MCF 10A (cell line): Measurements from ENCODE around the gene LOXL3. TPM values are rescaled to one million over a fixed set of nuclear protein-coding genes. Genes with fewer than 3 reads are reported as not detected.

Experiments used
- BruUV-seq: library from RNA; stranded (reverse); fragments of 400-500 nt; replicated peaks from 2 replicates; lab custom pipeline; 2021; lab: Mats Ljungman, UMichigan
- CTCF ChIA-PET: fragments of 300-600 bp; sonication (Branson Sonifier 250); formaldehyde crosslinking; extraction: SDS; loops from one replicate; lab custom pipeline; 2021; ENCODE audit warnings: antibody characterized with exemption, inconsistent platforms; lab: Yijun Ruan, JAX
- POLR2A ChIA-PET: fragments of 300-600, 350-650 bp; sonication (Branson Sonifier 250); formaldehyde crosslinking; extraction: SDS; loops from one replicate; lab custom pipeline; 2020; ENCODE audit warnings: antibody characterized with exemption, inconsistent platforms; lab: Yijun Ruan, JAX
- DNase-seq: peaks from one replicate; pipeline ENCODE4 v3.0.0-alpha.2; 2018; ENCODE audit not compliant: unreplicated experiment
- H3K27ac Mint-ChIP-seq: one replicate; pipeline ENCODE4 v1.8.0; 2022; ENCODE audit warnings: mild to moderate bottlenecking, low read depth, mixed read lengths; ENCODE audit not compliant: unreplicated experiment
- H3K27me3 Mint-ChIP-seq: one replicate; pipeline ENCODE4 v1.8.0; 2022; ENCODE audit warnings: mixed read lengths; ENCODE audit not compliant: insufficient read depth, unreplicated experiment
- H3K36me3 Mint-ChIP-seq: one replicate; pipeline ENCODE4 v1.8.0; 2022; ENCODE audit warnings: mild to moderate bottlenecking, moderate library complexity, mixed read lengths; ENCODE audit not compliant: insufficient read depth, unreplicated experiment
- H3K4me1 Mint-ChIP-seq: one replicate; pipeline ENCODE4 v1.8.0; 2022; ENCODE audit warnings: mixed read lengths; ENCODE audit not compliant: insufficient read depth, unreplicated experiment
- H3K4me3 Mint-ChIP-seq: one replicate; pipeline ENCODE4 v1.8.0; 2022; ENCODE audit warnings: mild to moderate bottlenecking, moderate library complexity, mixed read lengths; ENCODE audit not compliant: unreplicated experiment
- H3K9me3 Mint-ChIP-seq: one replicate; pipeline ENCODE4 v1.8.0; 2022; ENCODE audit warnings: mixed read lengths; ENCODE audit not compliant: unreplicated experiment
- CTCF ChIP-seq: fragments of 200-600 bp; IDR thresholded peaks from one replicate; pipeline ENCODE4 v1.8.0; 2022; ENCODE audit warnings: antibody characterized with exemption, mild to moderate bottlenecking; ENCODE audit not compliant: unreplicated experiment
- intact Hi-C: fragments of 100-400 bp; cut with micrococcal nuclease; formaldehyde crosslinking; loops from 2 replicates; pipeline ENCODE4 v1.14.1; 2022
- total RNA-seq: library from RNA; stranded (reverse); gene quantifications from 2 replicates; pipeline ENCODE4 v1.2.3, GENCODE V29; 2022

The LOXL3 gene
- total RNA-seq, 1 experiment from 2014 or later: 0.93 TPM

- intact Hi-C loops: no loop called here
- no peak for TF ChIP-seq CTCF
- no peaks in the 10 kb centered on the region for H3K36me3 Mint-ChIP-seq
- no peaks in the 10 kb centered on the region for H3K9me3 Mint-ChIP-seq
- DNase-seq: peak; percentile 44
- POLR2A ChIA-PET: interaction anchor here (0.8 to 1.3 kb wide), 4 partner anchors 10 to 101 kb away, joined by 3 to 4 read pairs (median 4); no protein-coding TSS in a partner anchor
- H3K4me3 Mint-ChIP-seq: no peak overlapping the region
- peaks cover 8% of the 10 kb centered on the region for H3K4me1 Mint-ChIP-seq
- no TSS peak for BruUV-seq
- CTCF ChIA-PET: interaction anchor here (0.5 to 11.6 kb wide), 6 partner anchors 11 to 248 kb away, joined by 3 to 203 read pairs (median 4); partner anchors contain the start of genes AUP1 and TTC31
- H3K27ac Mint-ChIP-seq: no peak overlapping the region
- H3K27me3 Mint-ChIP-seq: no peaks in the 10 kb centered on the region
Measured at GRCh38 chr2:74583504-74583903, 29.8 kb upstream of the LOXL3 start.

DNA sequence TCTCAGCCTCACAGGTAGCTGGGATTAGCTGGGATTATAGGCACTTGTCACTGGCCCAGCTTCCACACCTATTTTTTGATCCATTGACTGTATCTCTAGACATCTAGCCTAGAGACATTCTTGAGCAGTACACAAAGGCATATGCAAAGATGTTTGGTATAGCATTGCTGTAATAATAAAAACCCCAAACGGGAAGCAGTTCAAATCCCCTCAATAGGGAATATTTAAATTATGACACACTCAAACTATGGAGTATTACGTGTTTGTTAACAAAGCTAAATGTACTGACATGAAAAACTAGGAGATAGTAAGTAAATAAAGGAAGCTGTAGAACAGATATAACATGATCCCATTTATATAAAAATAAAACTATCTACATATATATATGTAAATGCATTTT, 28.4 kb upstream of the LOXL3 start:
- POLR2A ChIA-PET: no interaction called here
- CTCF ChIA-PET: interaction anchor here (1.0 to 11.6 kb wide), 4 partner anchors 9 to 50 kb away, joined by 3 to 203 read pairs (median 4); no protein-coding TSS in a partner anchor
- no peaks in the 10 kb centered on the region for H3K36me3 Mint-ChIP-seq
- no peaks in the 10 kb centered on the region for H3K27me3 Mint-ChIP-seq
- intact Hi-C loops: no loop called here
- peaks cover 8% of the 10 kb centered on the region for H3K4me1 Mint-ChIP-seq
- no peak for DNase-seq
- no peak overlapping the region for H3K4me3 Mint-ChIP-seq
- no peaks in the 10 kb centered on the region for H3K9me3 Mint-ChIP-seq
- no TSS peak for BruUV-seq
- H3K27ac Mint-ChIP-seq: no peak overlapping the region
- no peak for TF ChIP-seq CTCF

DNA sequence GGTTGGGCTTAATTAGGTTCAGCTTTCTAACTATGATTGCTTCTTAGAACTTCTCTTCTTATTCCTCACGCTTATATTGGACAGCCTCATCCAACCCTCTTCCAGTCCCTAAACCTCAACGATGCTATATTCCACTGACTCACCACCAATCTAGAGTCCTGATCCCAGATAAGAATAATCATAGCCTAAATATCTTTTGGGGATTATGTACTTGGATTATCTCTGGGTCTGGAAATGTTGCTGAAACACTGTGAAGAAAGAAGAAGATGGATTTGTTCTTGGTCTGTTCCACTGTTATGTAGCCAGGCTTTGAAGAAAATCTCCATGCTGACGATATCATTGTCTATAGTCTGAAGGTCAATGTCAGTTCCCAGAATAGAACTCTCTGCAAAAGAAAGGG, 27.7 kb upstream of the LOXL3 start:
- Mint-ChIP-seq H3K4me3 (no peak overlapping the region), H3K9me3 (no peaks in the 10 kb centered on the region), H3K4me1 (peaks cover 13% of the 10 kb centered on the region), H3K36me3 (no peaks in the 10 kb centered on the region), H3K27ac (no peak overlapping the region), H3K27me3 (no peaks in the 10 kb centered on the region)
- ChIA-PET CTCF (interaction anchor here (11.6 kb wide), 1 partner anchor 9 kb away, joined by 203 read pairs; no protein-coding TSS in a partner anchor), POLR2A (no interaction called here)
- no peak for DNase-seq
- intact Hi-C loops: no loop called here
- no TSS peak for BruUV-seq
- TF ChIP-seq CTCF: no peak

- intact Hi-C loops: no loop called here
- DNase-seq: no peak
- peaks cover 23% of the 10 kb centered on the region for H3K4me1 Mint-ChIP-seq
- CTCF ChIA-PET: interaction anchor here (1.1 to 15.5 kb wide), 4 partner anchors 9 to 96 kb away, joined by 3 to 203 read pairs (median 14); partner anchors contain the start of genes CCDC142 and TTC31
- H3K9me3 Mint-ChIP-seq: no peaks in the 10 kb centered on the region
- no peak for TF ChIP-seq CTCF
- H3K4me3 Mint-ChIP-seq: no peak overlapping the region
- no TSS peak for BruUV-seq
- no peaks in the 10 kb centered on the region for H3K36me3 Mint-ChIP-seq
- no peak overlapping the region for H3K27ac Mint-ChIP-seq
- H3K27me3 Mint-ChIP-seq: no peaks in the 10 kb centered on the region
- POLR2A ChIA-PET: interaction anchor here (0.6 kb wide), 1 partner anchor 49 kb away, joined by 3 read pairs; the partner anchor contains the start of gene AUP1
Measured at GRCh38 chr2:74578408-74578807, 24.7 kb upstream of the LOXL3 start.
